ENCODE results near the gene SLC12A6. TPM values are rescaled to one million over a fixed set of nuclear protein-coding genes. Genes with fewer than 3 reads are reported as not detected.

Gene SLC12A6
- polyA plus RNA-seq, 2 of the 4 experiments (the other 2 are of a cell fraction), result 6.0 to 21.3 TPM

DNA sequence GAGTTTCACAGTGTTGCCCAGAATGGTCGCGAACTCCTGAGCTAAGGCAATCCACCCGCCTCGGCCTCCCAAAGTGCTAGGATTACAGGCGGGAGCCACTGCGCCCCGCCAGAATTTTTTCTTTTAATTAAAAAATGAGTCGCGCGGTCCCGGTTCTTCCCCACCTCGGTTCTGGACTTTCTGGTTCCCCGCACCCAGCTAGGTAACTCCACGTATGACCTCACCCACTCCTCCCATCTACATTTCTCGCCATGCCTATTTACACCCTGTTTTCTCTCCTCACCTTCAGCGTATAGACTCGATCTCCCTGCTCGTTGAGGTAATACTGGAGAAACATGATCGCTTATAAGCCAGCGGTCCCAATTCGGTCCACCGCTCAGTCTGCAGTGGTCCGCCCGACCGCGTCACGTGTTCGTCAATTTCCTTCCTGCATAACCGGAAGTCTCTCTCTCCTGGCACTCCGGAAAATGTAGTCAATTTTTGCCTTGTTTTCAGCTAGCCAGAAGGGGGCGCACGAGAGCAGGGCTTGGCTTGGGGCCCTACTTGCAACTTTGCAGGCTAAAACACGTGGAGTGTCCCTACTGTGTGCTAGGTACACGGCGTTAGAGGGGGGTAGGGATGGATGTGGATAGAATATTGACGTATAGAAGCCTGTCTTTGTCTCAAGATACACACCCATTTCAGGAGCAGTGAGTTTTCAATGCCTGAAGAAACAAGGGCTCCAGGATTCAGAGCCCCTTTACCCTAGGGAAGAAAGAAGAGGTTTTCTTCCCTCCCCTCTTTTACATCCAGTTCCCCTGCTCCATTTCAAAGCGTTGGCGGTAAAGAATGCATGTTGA lies 5.4 kb upstream of the SLC12A6 start, which contains the start of the genes NOP10 and NUTM1:
Gene NOP10 (minus strand): TSS at position 400 of the 839 bp plus-strand sequence. CDS start 63 bp downstream, at position 337.
Gene NUTM1 (plus strand): TSS at position 579 of the 839 bp plus-strand sequence. CDS start 382 bp downstream, outside the sequence.
- POLR2A ChIA-PET, result interaction anchor here (0.7 to 1.3 kb wide), 6 partner anchors 23 to 245 kb away, joined by 3 to 10 read pairs (median 4); partner anchors contain the start of genes KATNBL1 and LPCAT4
- WGBS (ENCODE audit: missing lambda C conversion rate), result 3% methylated on average over 38 of the region's 38 CpGs
- FAIRE-seq (peak; percentile 97), DNase-seq (ENCODE audit: low read depth in 1 of 2, low spot score in 1 of 2) (peak; percentile 83 to 96), ATAC-seq (peak; percentile 93 to 94)
- CTCF ChIA-PET, result interaction anchor here (0.6 to 5.2 kb wide), 27 partner anchors 8 to 1096 kb away, joined by 3 to 80 read pairs (median 5); partner anchors contain the start of genes GOLGA8B, KATNBL1 and LPCAT4
- H3K4me3 ChIP-seq, result peak within 1 kb of the TSS; percentile 68
- peaks cover 15% of the 10 kb centered on the region; the same call in 2 of the 3 replicates for H3K4me1 ChIP-seq
- H3K27ac ChIP-seq, result peak within 1 kb of the TSS; percentile 82 to 88
- H3K9me3 ChIP-seq, result no peaks in the 10 kb centered on the region
- H3K4me2 ChIP-seq, result peak within 1 kb of the TSS; percentile 86
- TF ChIP-seq CHD4 (IDR thresholded peaks at IDR 0.05; ENCODE audit: borderline replicate concordance) (peak; percentile 78), HDAC2 (IDR thresholded peaks at IDR 0.05) (no peak), NFE2L2 (conservative IDR thresholded peaks at IDR 0.05; ENCODE audit: low read length) (no peak), FOSB (CRISPR knock-in tag; IDR thresholded peaks at IDR 0.05) (no peak), MAX (IDR thresholded peaks at IDR 0.05) (peak; percentile 98), GATA3 (IDR thresholded peaks at IDR 0.05; ENCODE audit: borderline replicate concordance) (peak; percentile 52; the same call in 1 of the 2 replicates), RNF2 (IDR thresholded peaks at IDR 0.05; ENCODE audit: borderline replicate concordance, low read depth) (no peak), TFCP2L1 (CRISPR knock-in tag; IDR thresholded peaks at IDR 0.05) (no peak), JUN (IDR thresholded peaks at IDR 0.05) (peak; percentile 94 to 97), MYC (IDR thresholded peaks at IDR 0.05; ENCODE audit: borderline replicate concordance, low read length) (peak; percentile 95), ZFP36 (IDR thresholded peaks at IDR 0.05; ENCODE audit: borderline replicate concordance, partially characterized antibody) (no peak), TP53 (CRISPR knock-in tag; IDR thresholded peaks at IDR 0.05) (no peak), HEYL (CRISPR knock-in tag; IDR thresholded peaks at IDR 0.05) (no peak), PBX3 (IDR thresholded peaks at IDR 0.05) (0 out of 2 replicates have a peak, but pooled peaks have one; percentile 25), EHF (CRISPR knock-in tag; IDR thresholded peaks at IDR 0.05) (peak; percentile 79; the same call in 1 of the 2 replicates), EP300 (IDR thresholded peaks at IDR 0.05) (no peak), RCOR1 (IDR thresholded peaks at IDR 0.05; ENCODE audit: low read depth, low read length) (no peak), KDM5A (IDR thresholded peaks at IDR 0.05) (no peak), CBX2 (IDR thresholded peaks at IDR 0.05; ENCODE audit: borderline replicate concordance, low read depth) (no peak), RFX5 (IDR thresholded peaks at IDR 0.05) (peak; percentile 63), SREBF2 (IDR thresholded peaks at IDR 0.05) (no peak), POLR2AphosphoS2 (conservative IDR thresholded peaks at IDR 0.05; ENCODE audit: low read length) (no peak), E2F6 (IDR thresholded peaks at IDR 0.05; ENCODE audit: borderline replicate concordance, low read depth) (peak; percentile 86; the same call in 1 of the 2 replicates), JUNB (IDR thresholded peaks at IDR 0.05) (no peak), BCL3 (IDR thresholded peaks at IDR 0.05) (peak; percentile 91; the same call in 2 of the 3 replicates), RAD21 (conservative IDR thresholded peaks at IDR 0.05 in 1 of 2, IDR thresholded peaks at IDR 0.05 in 1 of 2) (peak; percentile 84 to 87)
- TF ChIP-seq, protein P1, sequence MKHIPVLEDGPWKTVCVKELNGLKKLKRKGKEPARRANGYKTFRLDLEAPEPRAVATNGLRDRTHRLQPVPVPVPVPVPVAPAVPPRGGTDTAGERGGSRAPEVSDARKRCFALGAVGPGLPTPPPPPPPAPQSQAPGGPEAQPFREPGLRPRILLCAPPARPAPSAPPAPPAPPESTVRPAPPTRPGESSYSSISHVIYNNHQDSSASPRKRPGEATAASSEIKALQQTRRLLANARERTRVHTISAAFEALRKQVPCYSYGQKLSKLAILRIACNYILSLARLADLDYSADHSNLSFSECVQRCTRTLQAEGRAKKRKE (CRISPR knock-in tag; IDR thresholded peaks at IDR 0.05; ENCODE audit: low read depth), result peak; percentile 11; the same call in 1 of the 2 replicates
- TF ChIP-seq, protein P2, sequence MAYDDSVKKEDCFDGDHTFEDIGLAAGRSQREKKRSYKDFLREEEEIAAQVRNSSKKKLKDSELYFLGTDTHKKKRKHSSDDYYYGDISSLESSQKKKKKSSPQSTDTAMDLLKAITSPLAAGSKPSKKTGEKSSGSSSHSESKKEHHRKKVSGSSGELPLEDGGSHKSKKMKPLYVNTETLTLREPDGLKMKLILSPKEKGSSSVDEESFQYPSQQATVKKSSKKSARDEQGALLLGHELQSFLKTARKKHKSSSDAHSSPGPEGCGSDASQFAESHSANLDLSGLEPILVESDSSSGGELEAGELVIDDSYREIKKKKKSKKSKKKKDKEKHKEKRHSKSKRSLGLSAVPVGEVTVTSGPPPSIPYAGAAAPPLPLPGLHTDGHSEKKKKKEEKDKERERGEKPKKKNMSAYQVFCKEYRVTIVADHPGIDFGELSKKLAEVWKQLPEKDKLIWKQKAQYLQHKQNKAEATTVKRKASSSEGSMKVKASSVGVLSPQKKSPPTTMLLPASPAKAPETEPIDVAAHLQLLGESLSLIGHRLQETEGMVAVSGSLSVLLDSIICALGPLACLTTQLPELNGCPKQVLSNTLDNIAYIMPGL (CRISPR knock-in tag; IDR thresholded peaks at IDR 0.05; ENCODE audit: borderline replicate concordance), result peak; percentile 3; the same call in 1 of the 2 replicates
- TF ChIP-seq, protein P3, sequence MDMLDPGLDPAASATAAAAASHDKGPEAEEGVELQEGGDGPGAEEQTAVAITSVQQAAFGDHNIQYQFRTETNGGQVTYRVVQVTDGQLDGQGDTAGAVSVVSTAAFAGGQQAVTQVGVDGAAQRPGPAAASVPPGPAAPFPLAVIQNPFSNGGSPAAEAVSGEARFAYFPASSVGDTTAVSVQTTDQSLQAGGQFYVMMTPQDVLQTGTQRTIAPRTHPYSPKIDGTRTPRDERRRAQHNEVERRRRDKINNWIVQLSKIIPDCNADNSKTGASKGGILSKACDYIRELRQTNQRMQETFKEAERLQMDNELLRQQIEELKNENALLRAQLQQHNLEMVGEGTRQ (IDR thresholded peaks at IDR 0.05), result peak; percentile 96
